Spleen (tissue), 11 donors: ENCODE results near the gene CHKB. TPM values are rescaled to one million over a fixed set of nuclear protein-coding genes. Genes with fewer than 3 reads are reported as not detected.

Experiments used
- DNase-seq: peaks from one replicate; pipeline ENCODE4 v3.0.0-alpha.2; 2020
- H3K27ac ChIP-seq, 8 donors: fragments of 200-600 bp; sonication (generic) in 7 of 8; 1 replicate in 4 of 8; 2 replicates in 4 of 8; pipeline versions ENCODE4 v1.5.0 to v1.8.0; 2016 to 2021; ENCODE audit warnings: inconsistent platforms in 4 of 8, mild to moderate bottlenecking in 4 of 8, moderate library complexity in 1 of 8
- H3K27me3 ChIP-seq, 7 donors: fragments of 200-600 bp; sonication (generic) in 6 of 7; replicated peaks in 1 of 7; 1 replicate in 4 of 7; 2 replicates in 3 of 7; pipeline versions ENCODE4 v1.5.0 to v1.8.0; 2016 to 2021; ENCODE audit warnings: inconsistent platforms in 3 of 7, mild to moderate bottlenecking in 1 of 7
- H3K36me3 ChIP-seq, 6 donors: fragments of 200-600 bp; sonication (generic) in 5 of 6; 1 replicate in 4 of 6; 2 replicates in 2 of 6; pipeline versions ENCODE4 v1.5.0 to v1.8.0; 2016 to 2021; ENCODE audit warnings: inconsistent platforms in 2 of 6
- H3K4me1 ChIP-seq, 6 donors: fragments of 200-600 bp; sonication (generic) in 5 of 6; 1 replicate in 3 of 6; 2 replicates in 3 of 6; pipeline versions ENCODE4 v1.5.0 to v1.8.0; 2016 to 2021; ENCODE audit warnings: inconsistent platforms in 3 of 6
- H3K4me3 ChIP-seq, 8 donors: fragments of 200-600 bp; sonication (generic) in 7 of 8; 1 replicate in 4 of 8; 2 replicates in 4 of 8; pipeline versions ENCODE4 v1.5.0 to v1.8.0; 2016 to 2021; ENCODE audit warnings: inconsistent platforms in 4 of 8, mild to moderate bottlenecking in 4 of 8, moderate library complexity in 2 of 8
- H3K9me3 ChIP-seq, 8 donors: fragments of 200-600 bp; sonication (generic) in 7 of 8; 1 replicate in 4 of 8; 2 replicates in 4 of 8; pipeline versions ENCODE4 v1.5.0 to v1.8.0; 2016 to 2021; ENCODE audit warnings: inconsistent platforms in 4 of 8
- POLR2A ChIP-seq, 3 donors: fragments of 450-650 bp; IDR thresholded peaks; one replicate each; pipeline ENCODE4 v1.5.1; 2017; ENCODE audit warnings: antibody characterized with exemption in 3 of 3, mild to moderate bottlenecking in 1 of 3
- POLR2AphosphoS5 ChIP-seq, 3 donors: sonication (generic); formaldehyde crosslinking; IDR thresholded peaks; one replicate each; pipeline ENCODE4 v1.5.1; 2017; ENCODE audit warnings: antibody characterized with exemption in 3 of 3
- WGBS, 5 donors: extraction: QIAGEN DNeasy Blood & Tissue Kit in 3 of 5; methylation state at CpG; one replicate each; pipeline versions ENCODE4 v1.1.5 to v1.1.7; 2013 to 2018; 5-methylcytosine and 5-hydroxymethylcytosine counted together
- intact Hi-C: fragments of 100-400 bp; cut with DNase I; formaldehyde crosslinking; loops from one replicate; pipeline ENCODE4 v1.15.0; 2023; ENCODE audit warnings: low total_unique reads
- polyA plus RNA-seq, 3 donors: library from polyadenylated mRNA; stranded (reverse); fragments of 200-250 nt; gene quantifications; one replicate each; pipeline ENCODE4 v1.2.1, GENCODE V29; 2013
- total RNA-seq, 7 donors: library from RNA; depleted of rRNA in 3 of 7; stranded (reverse); fragments of >200 nt in 3 of 7; fragmentation: NEBNext Ultra II Directional in 4 of 7; extraction: Animal tissue kit (Norgen Biotek cat#: 25700) in 4 of 7; gene quantifications; one replicate each; pipeline versions ENCODE4 v1.1.0 to v1.2.1, GENCODE V29; 2016 to 2021
- TF ChIP-seq, protein P1 (sequence below), 11 experiments: fragments of 200-600 bp in 7 of 11; fragments of 450-650 bp in 4 of 11; sonication (generic) in 4 of 11; IDR thresholded peaks in 8 of 11; conservative IDR thresholded peaks in 3 of 11; 1 replicate in 7 of 11; 2 replicates in 4 of 11; pipeline versions ENCODE4 v1.4.0 to v1.8.0; 2016 to 2021; ENCODE audit warnings: antibody characterized with exemption in 11 of 11, inconsistent platforms in 4 of 11, mild to moderate bottlenecking in 1 of 11
- donor health status: healthy with polysubstance abuse.
- donor health status: DM: no; HTN: no; CAD: no; lungs with moderate emphysema.
- donor health status: DM: no; HTN: no; CAD: no.
- donor health status: Bipolar disorder and iron deficiency.
- donor health status: healthy.
- donor health status: DM: no; HTN: no; CAD: no.
- donor health status: DM: yes; HTN: yes; CAD: no.

The CHKB gene
- total and polyA plus RNA-seq, 10 donors: 94.4 to 502 (median 129) TPM

- Histone ChIP-seq H3K27me3 (no peaks in the 10 kb centered on the region), H3K27ac (no peak overlapping the region)
- WGBS, 5 donors: 78 to 86% (median 81%) methylated on average over 21 to 29 of the region's 34 CpGs
These were observed 21.0 kb downstream of the CHKB start for GRCh38 chr22:50561401-50562358.

GRCh38 chr22:50560034-50560433, 22.6 kb downstream of the CHKB start:
- H3K9me3 ChIP-seq: no peaks in the 10 kb centered on the region
- H3K4me3 ChIP-seq: no peak overlapping the region
- WGBS, 5 donors: 79 to 92% (median 85%) methylated on average over 3 of the region's 3 CpGs
- H3K4me1 ChIP-seq: peaks cover 4 to 15% (median 9%) of the 10 kb centered on the region in 6 donors
- TF ChIP-seq, protein P1, sequence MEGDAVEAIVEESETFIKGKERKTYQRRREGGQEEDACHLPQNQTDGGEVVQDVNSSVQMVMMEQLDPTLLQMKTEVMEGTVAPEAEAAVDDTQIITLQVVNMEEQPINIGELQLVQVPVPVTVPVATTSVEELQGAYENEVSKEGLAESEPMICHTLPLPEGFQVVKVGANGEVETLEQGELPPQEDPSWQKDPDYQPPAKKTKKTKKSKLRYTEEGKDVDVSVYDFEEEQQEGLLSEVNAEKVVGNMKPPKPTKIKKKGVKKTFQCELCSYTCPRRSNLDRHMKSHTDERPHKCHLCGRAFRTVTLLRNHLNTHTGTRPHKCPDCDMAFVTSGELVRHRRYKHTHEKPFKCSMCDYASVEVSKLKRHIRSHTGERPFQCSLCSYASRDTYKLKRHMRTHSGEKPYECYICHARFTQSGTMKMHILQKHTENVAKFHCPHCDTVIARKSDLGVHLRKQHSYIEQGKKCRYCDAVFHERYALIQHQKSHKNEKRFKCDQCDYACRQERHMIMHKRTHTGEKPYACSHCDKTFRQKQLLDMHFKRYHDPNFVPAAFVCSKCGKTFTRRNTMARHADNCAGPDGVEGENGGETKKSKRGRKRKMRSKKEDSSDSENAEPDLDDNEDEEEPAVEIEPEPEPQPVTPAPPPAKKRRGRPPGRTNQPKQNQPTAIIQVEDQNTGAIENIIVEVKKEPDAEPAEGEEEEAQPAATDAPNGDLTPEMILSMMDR (IDR thresholded peaks at IDR 0.05 in 8 of 11, conservative IDR thresholded peaks at IDR 0.05 in 3 of 11): no peak
- TF ChIP-seq POLR2A (IDR thresholded peaks at IDR 0.05): no peak
- TF ChIP-seq POLR2AphosphoS5 (IDR thresholded peaks at IDR 0.05): no peak
- no peak for DNase-seq
- H3K27me3 ChIP-seq: no peaks in the 10 kb centered on the region
- H3K27ac ChIP-seq: no peak overlapping the region
- intact Hi-C loops: no loop called here
- H3K36me3 ChIP-seq: no peaks in the 10 kb centered on the region

More at GRCh38 chr22:50561401-50562358, 21.0 kb downstream of the CHKB start:
- TF ChIP-seq POLR2AphosphoS5 (IDR thresholded peaks at IDR 0.05) (no peak), POLR2A (IDR thresholded peaks at IDR 0.05) (no peak)
- TF ChIP-seq, protein P1 (IDR thresholded peaks at IDR 0.05 in 8 of 11, conservative IDR thresholded peaks at IDR 0.05 in 3 of 11): no peak
- H3K36me3 ChIP-seq: no peaks in the 10 kb centered on the region
- peaks cover 4 to 15% (median 9%) of the 10 kb centered on the region in 6 donors for H3K4me1 ChIP-seq
- no peaks in the 10 kb centered on the region for H3K9me3 ChIP-seq
- intact Hi-C loops: no loop called here
- H3K4me3 ChIP-seq: no peak overlapping the region
- DNase-seq: no peak

DNA sequence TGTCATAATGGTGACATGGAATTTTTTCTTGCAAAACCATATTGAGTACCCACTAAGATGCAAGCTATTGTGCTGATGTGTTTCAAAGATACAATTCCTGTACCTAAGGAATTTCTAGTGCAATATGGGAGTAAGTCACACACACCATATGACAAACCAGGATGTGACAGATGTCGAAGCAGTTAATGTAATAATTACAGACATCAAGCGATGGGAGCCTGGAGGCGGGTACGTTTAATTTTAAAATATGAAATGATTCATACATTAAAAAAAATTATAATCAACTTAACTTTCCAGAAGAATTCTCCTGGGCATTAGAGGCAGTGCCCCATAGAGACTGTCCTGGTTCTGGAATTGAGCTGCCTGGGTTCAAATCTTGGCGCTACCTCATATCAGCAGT, 25.9 kb downstream of the CHKB start:
- no peaks in the 10 kb centered on the region for H3K36me3 ChIP-seq
- H3K4me1 ChIP-seq: no peaks in the 10 kb centered on the region
- H3K4me3 ChIP-seq: no peak overlapping the region
- no peak for DNase-seq
- H3K9me3 ChIP-seq: no peaks in the 10 kb centered on the region
- no peaks in the 10 kb centered on the region for H3K27me3 ChIP-seq
- 85 to 93% (median 87%) methylated on average over 5 of the region's 5 CpGs for WGBS, 5 donors
- H3K27ac ChIP-seq: no peak overlapping the region
- TF ChIP-seq, protein P1 (IDR thresholded peaks at IDR 0.05 in 8 of 11, conservative IDR thresholded peaks at IDR 0.05 in 3 of 11): no peak
- TF ChIP-seq POLR2AphosphoS5 (IDR thresholded peaks at IDR 0.05) (no peak), POLR2A (IDR thresholded peaks at IDR 0.05) (no peak)
- intact Hi-C loops: no loop called here

DNA sequence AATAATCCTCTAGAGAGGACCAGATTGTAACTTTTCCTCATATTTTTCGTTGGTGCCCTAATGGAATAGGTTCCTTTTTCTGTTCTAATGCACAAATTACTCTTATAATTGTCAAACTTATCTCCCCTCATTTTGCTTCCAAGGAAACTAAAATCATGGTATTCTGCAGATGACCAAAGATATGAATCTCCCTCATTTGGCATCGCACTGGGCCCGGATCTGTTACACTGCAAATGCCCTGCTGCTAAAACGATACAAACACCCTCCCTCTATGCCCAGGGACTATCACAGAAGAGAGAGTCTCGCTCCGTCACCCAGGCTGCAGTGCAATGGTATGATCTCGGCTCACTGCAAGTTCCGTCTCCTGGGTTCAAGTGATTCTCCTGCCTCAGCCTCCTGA, 29.3 kb downstream of the CHKB start:
- no peak for DNase-seq
- Histone ChIP-seq H3K36me3 (no peaks in the 10 kb centered on the region), H3K4me3 (no peak overlapping the region), H3K4me1 (peaks cover 8 to 27% (median 19%) of the 10 kb centered on the region in 6 donors), H3K27me3 (peaks cover 0 to 15% (median 8%) of the 10 kb centered on the region in 7 donors), H3K9me3 (no peaks in the 10 kb centered on the region), H3K27ac (no peak overlapping the region)
- WGBS, 5 donors: 78 to 95% (median 83%) methylated on average over 8 of the region's 8 CpGs
- no peak for TF ChIP-seq POLR2AphosphoS5 (IDR thresholded peaks at IDR 0.05)
- TF ChIP-seq, protein P1 (IDR thresholded peaks at IDR 0.05 in 8 of 11, conservative IDR thresholded peaks at IDR 0.05 in 3 of 11): no peak
- TF ChIP-seq POLR2A (IDR thresholded peaks at IDR 0.05): no peak
- intact Hi-C loops: no loop called here
